ENCODE measurements around the gene HS3ST3A1. TPM values are rescaled to one million over a fixed set of nuclear protein-coding genes. Genes with fewer than 3 reads are reported as not detected.

The HS3ST3A1 gene
- total RNA-seq, 1 experiment from 2014 or later: 3.4 TPM

GRCh38 chr17:13539421-13539820 is 62.3 kb downstream of the HS3ST3A1 start:
- Histone ChIP-seq H2AFZ (ENCODE audit: low read length) (no peak overlapping the region), H2BK15ac (ENCODE audit: low read depth, low read length) (no peak overlapping the region), H4K8ac (replicated peaks; ENCODE audit: insufficient read length, low read depth, low read length) (no peak overlapping the region), H3K79me2 (ENCODE audit: insufficient read depth, low read length) (no peaks in the 10 kb centered on the region), H4K91ac (ENCODE audit: insufficient read length, low read depth, low read length) (no peak overlapping the region), H3K27me3 (ENCODE audit: insufficient read depth, low read length) (no peaks in the 10 kb centered on the region), H3T11ph (ENCODE audit: low read length) (no peak overlapping the region), H4K5ac (ENCODE audit: insufficient read length, low read depth, low read length) (no peak overlapping the region), H3K4me2 (ENCODE audit: insufficient read depth, insufficient read length, low read length) (no peak overlapping the region), H3K27ac (ENCODE audit: insufficient read length, low read depth, low read length) (no peak overlapping the region), H3K79me1 (ENCODE audit: insufficient read depth, low read depth, low read length, poor library complexity, severe bottlenecking) (no peaks in the 10 kb centered on the region), H2AK5ac (ENCODE audit: insufficient read length, low read length) (no peak overlapping the region), H2BK120ac (ENCODE audit: low read depth, low read length, poor library complexity, severe bottlenecking) (no peak overlapping the region), H3K18ac (ENCODE audit: insufficient read length, low read depth, low read length) (no peak overlapping the region), H3K9ac (ENCODE audit: extremely low read depth, insufficient read length, low read length) (no peak overlapping the region), H3K23me2 (ENCODE audit: insufficient read length, low read depth, low read length, poor library complexity, severe bottlenecking) (no peaks in the 10 kb centered on the region), H3K14ac (ENCODE audit: insufficient read depth, low read length) (no peak overlapping the region), H4K20me1 (ENCODE audit: control insufficient read depth, insufficient read depth, insufficient read length) (no peaks in the 10 kb centered on the region), H3K9me3 (ENCODE audit: control insufficient read depth, low read depth, low read length) (no peaks in the 10 kb centered on the region), H2BK12ac (ENCODE audit: insufficient read length, low read depth, low read length) (no peak overlapping the region), H3K23ac (ENCODE audit: insufficient read length, low read depth, low read length) (no peak overlapping the region), H2BK5ac (ENCODE audit: insufficient read length, low read length) (no peak overlapping the region), H3K56ac (ENCODE audit: insufficient read length, low read depth, low read length) (no peak overlapping the region), H2BK20ac (ENCODE audit: low read depth, low read length, poor library complexity, severe bottlenecking) (no peak overlapping the region), H3K4ac (ENCODE audit: low read depth, low read length) (no peak overlapping the region), H3K4me1 (ENCODE audit: insufficient read depth, low read length) (no peaks in the 10 kb centered on the region)
- TF ChIP-seq CTCF (conservative IDR thresholded peaks at IDR 0.05): no peak
- no peak overlapping the region; a peak in 1 of 7 replicates for H3K27ac Mint-ChIP-seq
- no peaks in the 10 kb centered on the region for H3K27me3 Mint-ChIP-seq (ENCODE audit: low read depth)
- no peaks in the 10 kb centered on the region; a peak in 1 of 5 replicates for H3K9me3 Mint-ChIP-seq
- DNase-seq: no peak
- no peak overlapping the region for H3K4me3 Mint-ChIP-seq
- H3K4me1 Mint-ChIP-seq: peaks cover 0 to 2% of the 10 kb centered on the region in 2 experiments; a peak in 1 of 4 replicates
- no CpG with 5 or more reads among the region's 5 CpGs for WGBS (ENCODE audit: extremely low coverage, insufficient read length, low lambda C conversion rate)
- H3K36me3 Mint-ChIP-seq (ENCODE audit: insufficient read depth in 1 of 3, low read depth in 3 of 3): peaks cover 3 to 23% (median 9%) of the 10 kb centered on the region in 3 experiments; a peak in 5 of 7 replicates
